ENCODE results near the gene MYOZ3. TPM values are rescaled to one million over a fixed set of nuclear protein-coding genes. Genes with fewer than 3 reads are reported as not detected.

MYOZ3 gene
- total RNA-seq, 4 donors from 2014 or later = 0.17 to 1.2 (median 0.46) TPM; not detected in 1

DNA sequence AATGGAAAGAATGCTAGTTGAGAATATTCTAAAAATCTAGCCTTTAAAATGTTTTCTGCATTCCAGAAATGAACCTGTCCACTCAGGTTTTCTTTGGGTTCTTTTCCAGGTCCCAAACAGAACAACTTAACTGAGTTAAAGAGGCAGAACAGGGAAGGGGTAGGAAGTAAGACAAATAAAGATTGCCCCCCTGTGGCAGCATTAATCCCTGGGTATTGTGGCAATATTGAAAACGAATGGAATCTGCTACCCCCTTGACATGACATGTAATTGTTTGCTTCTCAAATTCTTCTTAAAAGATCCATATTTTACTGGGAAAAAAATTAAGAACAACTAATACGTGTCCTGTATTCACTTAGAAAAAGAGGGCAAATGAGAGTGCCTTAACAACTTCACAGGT is 49.1 kb downstream of the MYOZ3 start:
- Histone ChIP-seq H3K36me3 (peaks cover 36 to 80% (median 72%) of the 10 kb centered on the region in 4 donors), H3K4me3 (no peak overlapping the region), H3K4me1 (no peaks in the 10 kb centered on the region), H3K27me3 (no peaks in the 10 kb centered on the region), H3K27ac (replicated peaks in 1 of 4) (no peak overlapping the region), H3K9me3 (no peaks in the 10 kb centered on the region)
- no peak for TF ChIP-seq POLR2A (IDR thresholded peaks at IDR 0.05; ENCODE audit: low read depth)
- TF ChIP-seq, protein P1, sequence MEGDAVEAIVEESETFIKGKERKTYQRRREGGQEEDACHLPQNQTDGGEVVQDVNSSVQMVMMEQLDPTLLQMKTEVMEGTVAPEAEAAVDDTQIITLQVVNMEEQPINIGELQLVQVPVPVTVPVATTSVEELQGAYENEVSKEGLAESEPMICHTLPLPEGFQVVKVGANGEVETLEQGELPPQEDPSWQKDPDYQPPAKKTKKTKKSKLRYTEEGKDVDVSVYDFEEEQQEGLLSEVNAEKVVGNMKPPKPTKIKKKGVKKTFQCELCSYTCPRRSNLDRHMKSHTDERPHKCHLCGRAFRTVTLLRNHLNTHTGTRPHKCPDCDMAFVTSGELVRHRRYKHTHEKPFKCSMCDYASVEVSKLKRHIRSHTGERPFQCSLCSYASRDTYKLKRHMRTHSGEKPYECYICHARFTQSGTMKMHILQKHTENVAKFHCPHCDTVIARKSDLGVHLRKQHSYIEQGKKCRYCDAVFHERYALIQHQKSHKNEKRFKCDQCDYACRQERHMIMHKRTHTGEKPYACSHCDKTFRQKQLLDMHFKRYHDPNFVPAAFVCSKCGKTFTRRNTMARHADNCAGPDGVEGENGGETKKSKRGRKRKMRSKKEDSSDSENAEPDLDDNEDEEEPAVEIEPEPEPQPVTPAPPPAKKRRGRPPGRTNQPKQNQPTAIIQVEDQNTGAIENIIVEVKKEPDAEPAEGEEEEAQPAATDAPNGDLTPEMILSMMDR (IDR thresholded peaks at IDR 0.05) = peak in 1 of 3 experiments; percentile 25
- 54% methylated on average over 2 of the region's 2 CpGs for WGBS
- no peak for DNase-seq (ENCODE audit: extremely low spot score)
- intact Hi-C loops (cut with DNase I) = no loop called here

DNA sequence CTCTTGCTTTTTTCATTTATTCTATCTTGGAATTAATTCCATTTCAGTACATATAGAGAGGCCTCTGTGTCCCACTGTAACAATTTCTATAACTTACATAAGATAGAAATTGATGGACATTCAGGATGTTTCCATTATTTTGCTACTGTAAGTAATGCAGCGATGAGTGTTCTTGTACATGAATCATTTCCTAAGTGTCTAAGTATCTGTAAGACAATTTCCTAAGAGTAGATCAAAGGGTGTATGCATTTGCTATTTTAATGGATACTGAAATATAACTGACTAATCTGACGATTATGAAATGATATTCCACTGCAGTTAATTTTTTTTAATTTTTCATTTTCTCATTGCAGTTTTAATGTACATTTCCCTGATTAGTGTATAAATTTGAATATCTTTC is 62.8 kb downstream of the MYOZ3 start:
- Histone ChIP-seq H3K27ac (replicated peaks in 1 of 4) (no peak overlapping the region), H3K36me3 (peaks cover 48 to 100% (median 81%) of the 10 kb centered on the region in 4 donors), H3K4me1 (no peaks in the 10 kb centered on the region), H3K4me3 (no peak overlapping the region), H3K9me3 (no peaks in the 10 kb centered on the region), H3K27me3 (no peaks in the 10 kb centered on the region)
- intact Hi-C loops (cut with DNase I) = no loop called here
- DNase-seq (ENCODE audit: extremely low spot score) = no peak
- WGBS = 91% methylated on average over 2 of the region's 2 CpGs
- TF ChIP-seq, protein P1 (IDR thresholded peaks at IDR 0.05) = no peak
- TF ChIP-seq POLR2A (IDR thresholded peaks at IDR 0.05; ENCODE audit: low read depth) (no peak), POLR2AphosphoS5 (IDR thresholded peaks at IDR 0.05) (no peak), EP300 (IDR thresholded peaks at IDR 0.05) (no peak)

Other genes starting within 250 kb of the MYOZ3 start
- gene CD74, start 248.3 kb upstream of the MYOZ3 start, total RNA-seq = 100 to 1,000 TPM; 270 to 595 (median 555) TPM
- gene RPS14, start 211.5 kb upstream of the MYOZ3 start, total RNA-seq = 1,000 to 10,000 TPM; 1,492 to 3,727 (median 2,626) TPM
- 100 to 1,000 TPM in 1 of 4 donors, 10 to 100 TPM in 3; 48.2 to 113 (median 74.5) TPM for gene NDST1, start 153.1 kb upstream of the MYOZ3 start, total RNA-seq
- 10 to 100 TPM; 20.4 to 54.0 (median 39.3) TPM for gene SYNPO, start 20.6 kb upstream of the MYOZ3 start, total RNA-seq
- 10 to 100 TPM; 20.8 to 31.3 (median 22.7) TPM for gene RBM22, start 39.8 kb downstream of the MYOZ3 start, total RNA-seq
- 10 to 100 TPM; 48.5 to 59.7 (median 49.3) TPM for gene DCTN4, start 97.8 kb downstream of the MYOZ3 start, total RNA-seq
- gene SMIM3, start 117.5 kb downstream of the MYOZ3 start, total RNA-seq = 10 to 100 TPM; 39.9 to 48.4 (median 44.4) TPM
- not detected for gene IRGM, start 185.3 kb downstream of the MYOZ3 start, total RNA-seq
- gene ZNF300, start 243.7 kb downstream of the MYOZ3 start, total RNA-seq = 1 to 10 TPM; 1.7 to 3.1 (median 2.4) TPM

All from esophagus muscularis mucosa (tissue), 4 donors.